Fibroblast of lung (primary cell): Measurements from ENCODE around the gene ELMO1.

ENCODE experiments used
- CTCF ChIP-seq, 2 donors: IDR thresholded peaks in 1 of 2; conservative IDR thresholded peaks in 1 of 2; 1 replicate in 1 of 2; 2 replicates in 1 of 2; pipeline ENCODE4 v1.5.1; 2011 to 2012; ENCODE audit warnings: low read length in 2 of 2, control low read depth in 1 of 2, inconsistent platforms in 1 of 2, low read depth in 1 of 2, mild to moderate bottlenecking in 1 of 2
- EZH2 ChIP-seq: IDR thresholded peaks from 2 replicates; pipeline ENCODE4 v1.5.1; 2012; ENCODE audit warnings: low read length, control low read depth, mild to moderate bottlenecking; ENCODE audit errors: missing control alignments

- no peak for TF ChIP-seq CTCF (conservative IDR thresholded peaks at IDR 0.05 in 1 of 2, IDR thresholded peaks at IDR 0.05 in 1 of 2; ENCODE audit: low read depth in 1 of 2, low read length in 2 of 2)
- no peak for TF ChIP-seq EZH2
Measured at GRCh38 chr7:37327288-37327687, 121.4 kb downstream of the ELMO1 start.
